Activated CD8-positive, alpha-beta memory T cell treated with anti-CD3 and anti-CD28 coated beads, Interleukin-2, amount 50 U/mL, for 24 hours (primary cell): Measurements from ENCODE around the gene ZNF322.

Experiments
- DNase-seq: peaks from one replicate; pipeline ENCODE4 v3.0.0-alpha.2; 2020; ENCODE audit errors: extremely low read depth

The ZNF322 gene

GRCh38 chr6:26592649-26593048 lies 66.9 kb downstream of the ZNF322 start:
- no peak for DNase-seq

- DNase-seq = no peak
Observed at GRCh38 chr6:26588965-26589364, 70.6 kb downstream of the ZNF322 start.
